ENCODE data around the gene NOX3.
A peak's percentile ranks its signal among the peaks of the same experiment; 100 is the strongest.

NOX3 gene

DNA sequence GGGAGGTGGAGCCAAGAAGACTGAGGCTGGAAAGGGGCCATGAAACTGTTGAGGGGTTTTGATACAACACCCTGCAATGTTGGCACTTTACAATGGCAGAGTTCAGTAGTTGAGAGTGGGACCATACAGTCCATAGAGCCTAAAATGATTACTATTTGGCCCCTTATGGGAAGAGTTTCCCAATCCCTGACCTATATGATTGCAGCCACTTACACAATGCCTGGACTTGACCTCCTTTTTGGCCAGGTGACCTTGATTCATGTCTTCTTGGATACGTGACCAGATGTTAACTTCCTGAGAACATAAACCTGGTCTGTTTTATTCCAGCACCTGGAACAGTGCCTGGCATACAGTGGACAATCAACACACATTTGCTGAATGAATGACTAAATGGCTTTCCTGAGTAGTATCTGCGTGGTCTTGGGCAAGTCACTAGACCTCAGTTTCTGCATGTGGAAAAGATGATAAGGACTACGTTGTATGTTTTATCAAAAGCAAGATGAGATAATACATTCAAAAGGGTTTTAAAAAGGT is 58.4 kb downstream of the NOX3 start:
- H3K4me3 ChIP-seq (replicated peaks; ENCODE audit: low read depth, low read length), result no peak overlapping the region
- TF ChIP-seq, protein P1, sequence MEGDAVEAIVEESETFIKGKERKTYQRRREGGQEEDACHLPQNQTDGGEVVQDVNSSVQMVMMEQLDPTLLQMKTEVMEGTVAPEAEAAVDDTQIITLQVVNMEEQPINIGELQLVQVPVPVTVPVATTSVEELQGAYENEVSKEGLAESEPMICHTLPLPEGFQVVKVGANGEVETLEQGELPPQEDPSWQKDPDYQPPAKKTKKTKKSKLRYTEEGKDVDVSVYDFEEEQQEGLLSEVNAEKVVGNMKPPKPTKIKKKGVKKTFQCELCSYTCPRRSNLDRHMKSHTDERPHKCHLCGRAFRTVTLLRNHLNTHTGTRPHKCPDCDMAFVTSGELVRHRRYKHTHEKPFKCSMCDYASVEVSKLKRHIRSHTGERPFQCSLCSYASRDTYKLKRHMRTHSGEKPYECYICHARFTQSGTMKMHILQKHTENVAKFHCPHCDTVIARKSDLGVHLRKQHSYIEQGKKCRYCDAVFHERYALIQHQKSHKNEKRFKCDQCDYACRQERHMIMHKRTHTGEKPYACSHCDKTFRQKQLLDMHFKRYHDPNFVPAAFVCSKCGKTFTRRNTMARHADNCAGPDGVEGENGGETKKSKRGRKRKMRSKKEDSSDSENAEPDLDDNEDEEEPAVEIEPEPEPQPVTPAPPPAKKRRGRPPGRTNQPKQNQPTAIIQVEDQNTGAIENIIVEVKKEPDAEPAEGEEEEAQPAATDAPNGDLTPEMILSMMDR (IDR thresholded peaks at IDR 0.05; ENCODE audit: low read length, missing control alignments), result no peak
- no peak for DNase-seq (ENCODE audit: low read depth)

DNA sequence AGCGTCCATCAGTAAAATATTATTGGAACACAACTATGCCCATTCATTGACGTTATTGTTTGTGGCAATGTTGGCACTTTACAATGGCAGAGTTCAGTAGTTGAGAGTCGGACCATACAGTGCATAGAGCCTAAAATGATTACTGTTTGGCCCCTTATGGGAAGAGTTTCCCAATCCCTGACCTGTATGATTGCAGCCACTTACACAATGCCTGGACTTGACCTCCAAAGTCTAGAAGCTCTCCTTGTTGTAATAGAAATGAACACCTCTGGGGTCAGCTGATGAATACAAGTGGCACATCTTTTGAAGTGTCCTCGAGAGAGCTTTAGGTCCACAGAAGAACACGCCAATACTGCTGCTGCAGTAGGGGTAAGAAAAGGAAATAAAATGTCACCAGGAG is 59.0 kb downstream of the NOX3 start:
- TF ChIP-seq, protein P1 (IDR thresholded peaks at IDR 0.05; ENCODE audit: low read length, missing control alignments), result no peak
- no peak for DNase-seq (ENCODE audit: low read depth)
- no peak overlapping the region for H3K4me3 ChIP-seq (replicated peaks; ENCODE audit: low read depth, low read length)

DNA sequence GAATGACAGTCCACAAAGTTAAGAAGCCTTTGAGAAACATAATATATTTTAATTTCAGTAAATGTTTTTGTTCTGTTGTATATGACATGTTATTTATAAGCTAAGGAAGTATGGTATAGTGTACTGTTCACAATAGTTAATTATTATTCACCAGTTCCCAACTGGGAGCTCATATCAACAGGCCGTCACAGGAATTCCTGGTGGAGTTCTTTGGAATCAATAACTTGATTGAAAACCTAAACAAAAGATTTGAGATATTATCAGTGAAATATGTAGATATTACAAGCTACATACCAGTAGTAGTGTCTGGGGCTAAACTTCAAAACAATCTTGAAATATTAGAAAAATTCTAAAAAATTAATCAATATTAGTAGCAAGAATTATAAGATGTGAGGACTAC is 60.3 kb downstream of the NOX3 start:
- TF ChIP-seq, protein P1 (IDR thresholded peaks at IDR 0.05; ENCODE audit: low read length, missing control alignments), result no peak
- DNase-seq (ENCODE audit: low read depth), result no peak
- H3K4me3 ChIP-seq (replicated peaks; ENCODE audit: low read depth, low read length), result no peak overlapping the region

DNA sequence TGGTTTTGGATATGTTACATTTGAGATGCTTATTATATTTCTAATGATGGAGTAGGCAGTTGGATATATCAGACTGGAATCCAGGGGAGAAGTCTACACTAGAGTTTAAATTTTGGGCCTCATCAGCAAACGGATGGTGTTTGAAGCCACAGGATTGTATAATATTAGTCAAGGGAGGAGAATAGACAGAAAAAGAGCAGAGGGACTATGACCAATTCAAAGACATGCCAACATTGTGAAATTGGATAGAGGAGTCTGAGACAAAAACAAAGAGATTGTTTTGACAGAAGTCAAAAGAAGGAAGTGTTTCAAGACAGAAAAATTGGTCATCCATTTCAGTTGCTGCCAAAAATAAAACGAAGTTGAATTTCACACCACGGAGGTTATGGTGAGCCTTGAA is 66.5 kb downstream of the NOX3 start:
- TF ChIP-seq, protein P1 (IDR thresholded peaks at IDR 0.05; ENCODE audit: low read length, missing control alignments), result no peak
- DNase-seq (ENCODE audit: low read depth), result peak; percentile 79
- no peak overlapping the region for H3K4me3 ChIP-seq (replicated peaks; ENCODE audit: low read depth, low read length)

DNA sequence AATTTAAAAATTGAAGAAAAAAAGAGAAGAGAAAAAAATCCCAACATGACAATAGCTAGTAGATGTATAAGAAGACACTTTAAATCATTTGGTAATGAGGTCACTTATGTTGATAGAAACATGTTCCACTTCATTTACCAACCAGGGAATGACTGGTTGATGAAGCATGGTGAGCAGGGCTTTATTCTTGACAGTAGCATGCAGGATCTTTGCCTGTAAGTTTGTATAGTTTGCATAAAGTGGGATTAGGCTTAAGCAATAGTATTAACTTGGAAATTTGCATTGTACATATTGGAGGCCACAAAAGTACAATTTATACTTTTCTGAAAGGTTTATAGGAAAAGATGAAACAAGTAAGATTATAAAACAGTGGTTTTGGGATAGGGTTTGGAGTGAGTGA is 67.0 kb downstream of the NOX3 start:
- TF ChIP-seq, protein P1 (IDR thresholded peaks at IDR 0.05; ENCODE audit: low read length, missing control alignments), result no peak
- no peak overlapping the region for H3K4me3 ChIP-seq (replicated peaks; ENCODE audit: low read depth, low read length)
- DNase-seq (ENCODE audit: low read depth), result no peak

DNA sequence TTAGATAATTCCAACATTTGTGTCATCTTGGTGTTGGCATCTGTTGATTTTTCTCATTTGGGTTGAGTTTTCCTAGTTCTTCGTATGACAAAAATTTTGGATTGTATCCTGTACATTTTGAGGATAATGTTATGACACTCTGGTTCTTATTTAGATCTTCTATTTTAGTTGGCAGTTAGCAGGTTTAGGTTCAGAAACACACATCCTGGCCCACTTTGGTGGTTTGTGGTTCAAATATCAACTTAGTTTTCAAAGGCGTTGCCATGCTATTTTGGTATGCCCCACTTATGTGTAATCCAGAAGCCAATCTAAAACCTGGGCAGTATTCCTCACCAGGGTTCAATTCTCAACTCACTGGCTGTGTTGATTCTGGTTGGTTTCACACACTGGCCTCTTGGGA is 68.2 kb downstream of the NOX3 start:
- no peak overlapping the region for H3K4me3 ChIP-seq (replicated peaks; ENCODE audit: low read depth, low read length)
- TF ChIP-seq, protein P1 (IDR thresholded peaks at IDR 0.05; ENCODE audit: low read length, missing control alignments), result no peak
- no peak for DNase-seq (ENCODE audit: low read depth)

DNA sequence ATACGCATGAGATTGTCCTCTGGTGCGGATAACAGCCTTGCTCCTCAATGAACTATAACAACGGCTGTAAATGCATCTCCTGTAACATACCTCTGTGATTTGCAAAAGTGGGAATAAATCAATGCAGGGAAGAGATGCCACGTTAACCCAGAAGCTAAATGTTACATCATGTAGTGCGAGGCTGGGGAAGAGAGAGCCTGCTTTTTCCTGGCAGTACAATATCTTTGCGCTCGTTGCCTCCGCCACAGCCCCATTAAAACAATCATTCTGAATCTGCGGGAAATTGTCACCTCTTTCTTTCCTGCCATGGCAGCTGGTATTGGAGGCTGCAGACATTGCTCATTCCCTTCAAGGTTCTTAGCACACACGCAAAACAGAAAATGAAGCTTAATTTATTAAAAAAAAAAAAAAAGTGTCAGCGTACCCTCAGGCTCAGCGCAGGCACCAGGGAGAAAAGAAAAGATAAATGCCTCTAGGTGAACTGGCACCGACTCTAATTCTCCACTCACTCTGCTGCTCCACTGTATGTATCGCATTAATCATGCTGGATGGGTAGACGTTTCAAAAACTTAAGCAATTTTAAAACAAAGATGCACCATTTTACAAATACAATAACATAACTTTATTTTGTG is 71.2 kb downstream of the NOX3 start:
- DNase-seq (ENCODE audit: low read depth), result no peak
- H3K4me3 ChIP-seq (replicated peaks; ENCODE audit: low read depth, low read length), result no peak overlapping the region

More for the DNA sequence above, 71.2 kb downstream of the NOX3 start:
- TF ChIP-seq, protein P1 (IDR thresholded peaks at IDR 0.05; ENCODE audit: low read length, missing control alignments), result no peak

All from fibroblast of pulmonary artery (primary cell).